H1 (cell line): ENCODE results near the gene TMEM139. TPM values are rescaled to one million over a fixed set of nuclear protein-coding genes. Genes with fewer than 3 reads are reported as not detected.

Source experiments
- CTCF ChIA-PET: fragments of 300-600 bp; sonication (Branson Sonifier 250); formaldehyde crosslinking; loops from one replicate; lab custom pipeline; 2021; ENCODE audit not compliant: partially characterized antibody; lab: Charles Lee
- POLR2A ChIA-PET: fragments of 300-600 bp; sonication (Branson Sonifier 250); formaldehyde crosslinking; loops from one replicate; lab custom pipeline; 2021; ENCODE audit warnings: inconsistent platforms; ENCODE audit not compliant: partially characterized antibody; lab: Charles Lee
- DNase-seq, 2 experiments: peaks; one replicate each; pipeline versions ENCODE4 v3.0.0 to v3.0.0-alpha.2; 2010 to 2022; ENCODE audit warnings: low spot score in 2 of 2, low read depth in 1 of 2, mixed read lengths in 1 of 2
- FAIRE-seq: peaks from 2 replicates; lab custom pipeline; 2011; peaks lifted over from hg19 to GRCh38; lab: Jason Lieb, UNC
- H2AFZ ChIP-seq: 2 replicates; pipeline ENCODE4 v1.8.1; 2012; ENCODE audit warnings: low read length, inconsistent platforms
- H2AK5ac ChIP-seq: 2 replicates; pipeline ENCODE4 v1.6.1; 2013; ENCODE audit warnings: low read depth, low read length
- H2BK120ac ChIP-seq: replicated peaks from 2 replicates; pipeline ENCODE3; 2013; ENCODE audit warnings: low read depth, low read length, inconsistent platforms
- H2BK12ac ChIP-seq: 2 replicates; pipeline ENCODE4 v1.6.1; 2013; ENCODE audit warnings: low read depth, low read length
- H2BK15ac ChIP-seq: 2 replicates; pipeline ENCODE4 v1.6.1; 2013; ENCODE audit warnings: low read length
- H2BK20ac ChIP-seq: 2 replicates; pipeline ENCODE4 v1.6.1; 2013; ENCODE audit warnings: low read length
- H2BK5ac ChIP-seq: 2 replicates; pipeline ENCODE4 v1.6.1; 2013; ENCODE audit warnings: low read depth, low read length
- H3K14ac ChIP-seq: 2 replicates; pipeline ENCODE4 v1.6.1; 2013; ENCODE audit warnings: inconsistent platforms; ENCODE audit not compliant: insufficient read length
- H3K18ac ChIP-seq: 2 replicates; pipeline ENCODE4 v1.6.1; 2013; ENCODE audit warnings: low read length; ENCODE audit errors: extremely low read depth
- H3K23ac ChIP-seq: 2 replicates; pipeline ENCODE4 v1.6.1; 2013; ENCODE audit warnings: inconsistent platforms; ENCODE audit not compliant: insufficient read length
- H3K23me2 ChIP-seq: 2 replicates; pipeline ENCODE4 v1.6.1; 2013; ENCODE audit warnings: low read depth, low read length
- H3K27ac ChIP-seq: 2 replicates; pipeline ENCODE4 v1.6.1; 2011; ENCODE audit warnings: low read depth, low read length, inconsistent platforms
- H3K27me3 ChIP-seq, 4 experiments: replicated peaks in 1 of 4; 1 replicate in 1 of 4; 2 replicates in 3 of 4; pipeline versions ENCODE4 v1.6.1 to v1.8.1; 2011 to 2013; ENCODE audit warnings: low read length in 3 of 4, mild to moderate bottlenecking in 3 of 4, inconsistent platforms in 2 of 4, mixed read lengths in 2 of 4, moderate library complexity in 1 of 4; ENCODE audit not compliant: control insufficient read depth in 3 of 4, insufficient read depth in 3 of 4; ENCODE audit errors: extremely low read depth in 1 of 4
- H3K36me3 ChIP-seq, 4 experiments: 2 replicates each; pipeline versions ENCODE4 v1.6.1 to v1.8.1; 2011 to 2013; ENCODE audit warnings: mild to moderate bottlenecking in 4 of 4, low read length in 3 of 4, moderate library complexity in 2 of 4, control low read depth in 1 of 4, inconsistent platforms in 1 of 4; ENCODE audit not compliant: insufficient read depth in 4 of 4, control insufficient read depth in 2 of 4
- H3K4ac ChIP-seq: replicated peaks from 2 replicates; pipeline ENCODE3; 2013; ENCODE audit warnings: low read length, low read depth, mixed read lengths, inconsistent platforms; ENCODE audit not compliant: insufficient read length
- H3K4me1 ChIP-seq, 4 experiments: replicated peaks in 1 of 4; 1 replicate in 1 of 4; 2 replicates in 3 of 4; pipeline versions ENCODE4 v1.6.1 to v1.8.1; 2011 to 2013; ENCODE audit warnings: low read length in 3 of 4, inconsistent platforms in 2 of 4, mixed read lengths in 1 of 4; ENCODE audit not compliant: insufficient read depth in 4 of 4, control insufficient read depth in 3 of 4
- H3K4me2 ChIP-seq, 2 experiments: 2 replicates each; pipeline versions ENCODE4 v1.6.1 to v1.8.1; 2011 to 2013; ENCODE audit warnings: low read depth in 2 of 2, low read length in 2 of 2, control low read depth in 1 of 2, inconsistent platforms in 1 of 2, mild to moderate bottlenecking in 1 of 2; ENCODE audit not compliant: insufficient read depth in 1 of 2
- H3K4me3 ChIP-seq, 4 experiments: fragments of 200-600, 300-600 bp in 1 of 4; sonication (generic), shearing (Covaris generic), sonication (Bioruptor Twin) in 1 of 4; 2 replicates each; pipeline versions ENCODE4 v1.5.1 to v1.8.1; 2011 to 2016; ENCODE audit warnings: low read length in 4 of 4, low read depth in 3 of 4, control low read depth in 2 of 4, inconsistent platforms in 2 of 4, mild to moderate bottlenecking in 2 of 4, mixed read lengths in 1 of 4, moderate library complexity in 1 of 4; ENCODE audit not compliant: insufficient read depth in 2 of 4; ENCODE audit errors: extremely low read depth in 1 of 4
- H3K56ac ChIP-seq: replicated peaks from 2 replicates; pipeline ENCODE3; 2013; ENCODE audit warnings: low read depth, mild to moderate bottlenecking, mixed read lengths, low read length, inconsistent platforms; ENCODE audit not compliant: insufficient read length
- H3K79me1 ChIP-seq: 2 replicates; pipeline ENCODE4 v1.6.1; 2013; ENCODE audit warnings: low read depth, low read length, control low read depth
- H3K79me2 ChIP-seq, 2 experiments: 2 replicates each; pipeline versions ENCODE4 v1.6.1 to v1.8.1; 2012 to 2013; ENCODE audit warnings: low read length in 2 of 2, mild to moderate bottlenecking in 2 of 2, inconsistent platforms in 1 of 2; ENCODE audit not compliant: insufficient read depth in 2 of 2, control insufficient read depth in 1 of 2
- H3K9ac ChIP-seq, 4 experiments: replicated peaks in 1 of 4; 1 replicate in 1 of 4; 2 replicates in 3 of 4; pipeline versions ENCODE4 v1.6.1 to v1.8.1; 2011 to 2013; ENCODE audit warnings: low read depth in 3 of 4, low read length in 3 of 4, control low read depth in 2 of 4, mild to moderate bottlenecking in 2 of 4, moderate library complexity in 2 of 4, inconsistent platforms in 1 of 4; ENCODE audit errors: extremely low read depth in 1 of 4
- H3K9me3 ChIP-seq, 2 experiments: 2 replicates each; pipeline versions ENCODE4 v1.6.1 to v1.8.1; 2012 to 2013; ENCODE audit warnings: mild to moderate bottlenecking in 2 of 2, moderate library complexity in 2 of 2, control low read depth in 1 of 2, inconsistent platforms in 1 of 2, low read depth in 1 of 2, low read length in 1 of 2, mixed read lengths in 1 of 2; ENCODE audit not compliant: insufficient read depth in 2 of 2
- H4K20me1 ChIP-seq, 2 experiments: replicated peaks in 1 of 2; 2 replicates each; pipeline versions ENCODE3 to v1.8.1; 2011 to 2013; ENCODE audit warnings: inconsistent platforms in 2 of 2, low read length in 2 of 2, mild to moderate bottlenecking in 1 of 2; ENCODE audit not compliant: insufficient read depth in 2 of 2, control insufficient read depth in 1 of 2
- H4K5ac ChIP-seq: 2 replicates; pipeline ENCODE4 v1.6.1; 2013; ENCODE audit warnings: low read length, low read depth, mixed read lengths, inconsistent platforms; ENCODE audit not compliant: insufficient read length
- H4K8ac ChIP-seq: 2 replicates; pipeline ENCODE4 v1.8.0; 2013; ENCODE audit warnings: mild to moderate bottlenecking, moderate library complexity, low read length, inconsistent platforms; ENCODE audit not compliant: insufficient read depth; ENCODE audit errors: extremely low read depth
- H4K91ac ChIP-seq: replicated peaks from 2 replicates; pipeline ENCODE3; 2013; ENCODE audit warnings: low read length, mixed read lengths, inconsistent platforms; ENCODE audit not compliant: insufficient read length
- ASH2L ChIP-seq: fragments of 200-600, 300-600 bp; sonication (generic); IDR thresholded peaks from one replicate; pipeline ENCODE4 v1.7.1; 2017; ENCODE audit warnings: low read length
- KDM4A ChIP-seq: IDR thresholded peaks from one replicate; pipeline ENCODE4 v1.7.1; 2012; ENCODE audit warnings: low read depth, mild to moderate bottlenecking, moderate library complexity, low read length, inconsistent platforms; ENCODE audit not compliant: severe bottlenecking
- NRF1 ChIP-seq: IDR thresholded peaks from 2 replicates; pipeline ENCODE4 v1.6.1; 2011; ENCODE audit warnings: mild to moderate bottlenecking, low read depth, low read length, improper control_type of control experiment
- POU5F1 ChIP-seq: IDR thresholded peaks from 2 replicates; pipeline ENCODE4 v1.6.1; 2011; ENCODE audit warnings: low read depth, mild to moderate bottlenecking, low read length, moderate library complexity
- RBBP5 ChIP-seq: IDR thresholded peaks from 2 replicates; pipeline ENCODE4 v1.7.1; 2012; ENCODE audit warnings: low read depth, mild to moderate bottlenecking, inconsistent platforms, low read length, moderate library complexity, borderline replicate concordance
- TEAD4 ChIP-seq: IDR thresholded peaks from 2 replicates; pipeline ENCODE4 v1.6.1; 2012; ENCODE audit warnings: low read depth, low read length, inconsistent platforms, mixed read lengths
- ZNF274 ChIP-seq: IDR thresholded peaks from 2 replicates; pipeline ENCODE4 v1.7.0; 2012; ENCODE audit warnings: low read length, borderline replicate concordance; ENCODE audit errors: extremely low read depth
- WGBS, 2 experiments: shearing (Covaris generic) in 1 of 2; methylation state at CpG; one replicate each; pipeline versions ENCODE4 v1.1.6 to v1.1.7; 2013 to 2015; ENCODE audit warnings: low lambda C conversion rate in 2 of 2, mixed read lengths in 2 of 2, inconsistent platforms in 1 of 2, low coverage in 1 of 2, missing lambda C conversion rate in 1 of 2; ENCODE audit not compliant: insufficient replicate concordance in 2 of 2, insufficient coverage in 1 of 2, insufficient read length in 1 of 2; ENCODE audit errors: extremely low coverage in 1 of 2, missing lambda C conversion rate in 1 of 2; 5-methylcytosine and 5-hydroxymethylcytosine counted together
- polyA plus RNA-seq, 7 experiments: library from polyadenylated mRNA; depleted of rRNA in 3 of 7; stranded (reverse) in 5 of 7; unstranded in 2 of 7; fragments of >200 nt in 5 of 7; fragments of 200-250 nt in 2 of 7; gene quantifications; 1 replicate in 5 of 7; 2 replicates in 1 of 7; 4 replicates in 1 of 7; pipeline versions ENCODE4 v1.2.1 to v1.2.3, GENCODE V29; 2011 to 2013; ENCODE audit warnings: missing spikeins in 2 of 7, mixed read lengths in 2 of 7
- total RNA-seq: library from RNA; stranded (reverse); fragmentation: NEBNext Ultra II Directional; extraction: Animal tissue kit (Norgen Biotek cat#: 25700); gene quantifications from 2 replicates; pipeline ENCODE4 v1.2.1, GENCODE V29; 2021

TMEM139 gene
- total and polyA plus RNA-seq, 2 of the 8 experiments (the other 6 are each of a cell fraction or from before 2014, with no cell fraction given): 3.2 to 6.7 TPM

DNA sequence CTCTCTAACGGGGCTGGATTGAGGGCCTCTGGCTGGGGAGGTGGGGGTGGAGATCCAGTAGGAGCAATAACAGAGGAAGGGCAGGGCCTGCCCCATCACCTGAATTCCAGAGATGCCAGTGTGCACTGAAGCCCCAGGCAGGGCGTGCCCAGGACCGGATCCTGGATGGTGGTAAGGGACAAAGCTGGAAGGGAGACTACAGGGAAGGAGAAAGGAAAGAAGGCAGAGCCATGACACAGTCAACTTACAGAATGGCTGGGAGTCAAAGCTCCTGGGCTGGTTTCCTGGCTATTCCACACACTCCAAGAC is 666 bp downstream of the TMEM139 start:
- Histone ChIP-seq H3K56ac (no peak overlapping the region), H4K5ac (no peak overlapping the region), H3K4me1 (peaks cover 9 to 14% (median 10%) of the 10 kb centered on the region in 4 experiments), H3K27me3 (peaks cover 10 to 21% (median 20%) of the 10 kb centered on the region in 4 experiments), H2AFZ (no peak overlapping the region), H3K23me2 (peaks cover 8% of the 10 kb centered on the region), H3K9me3 (peaks cover 6 to 13% of the 10 kb centered on the region in 2 experiments), H3K14ac (no peak overlapping the region), H3K18ac (no peak overlapping the region), H3K4ac (no peak overlapping the region), H3K23ac (no peak overlapping the region), H3K4me3 (peak overlapping the region in 1 of 4 experiments; percentile 52; a peak in 4 of 8 replicates), H2BK5ac (no peak overlapping the region), H2BK12ac (0 out of 2 replicates have a peak overlapping the region, but pooled peaks have one; percentile 55), H3K27ac (no peak overlapping the region), H3K79me2 (peaks cover 0 to 19% of the 10 kb centered on the region in 2 experiments; a peak in 3 of 4 replicates), H4K91ac (no peak overlapping the region), H2BK20ac (no peak overlapping the region), H3K4me2 (peak overlapping the region; percentile 71 to 84; a peak in 3 of 4 replicates), H4K20me1 (peaks cover 0 to 1% of the 10 kb centered on the region in 2 experiments), H2AK5ac (no peak overlapping the region), H3K9ac (no peak overlapping the region), H4K8ac (no peak overlapping the region), H3K36me3 (peaks cover 0 to 6% (median under 1%) of the 10 kb centered on the region in 4 experiments; a peak in 3 of 8 replicates), H2BK120ac (no peak overlapping the region), H2BK15ac (no peak overlapping the region), H3K79me1 (peaks cover under 1% of the 10 kb centered on the region)
- 48% methylated on average over 3 of the region's 3 CpGs; no CpG with 5 or more reads in 1 of the 2 experiments for WGBS, 2 experiments
- ChIA-PET CTCF (interaction anchor here (1.1 to 3.6 kb wide), 3 partner anchors 14 to 71 kb away, joined by 3 to 22 read pairs (median 4); partner anchors contain the start of gene GSTK1), POLR2A (interaction anchor here (0.6 to 1.0 kb wide), 2 partner anchors 61 to 85 kb away, joined by 3 read pairs; no protein-coding TSS in a partner anchor)
- FAIRE-seq: no peak
- DNase-seq: no peak
- TF ChIP-seq NRF1 (no peak), KDM4A (no peak), RBBP5 (0 out of 2 replicates have a peak, but pooled peaks have one; percentile 0), TEAD4 (peak; percentile 66; the same call in 1 of the 2 replicates), ASH2L (no peak), ZNF274 (no peak), POU5F1 (no peak)
